Measurements from ENCODE around the gene ZFR.
A peak's percentile ranks its signal among the peaks of the same experiment; 100 is the strongest.
"Not testable (repeated sequence)": the region's sequence is repeated elsewhere in the genome, so short reads cannot be mapped to it uniquely, and the experiment has no call there.

The ZFR gene

DNA sequence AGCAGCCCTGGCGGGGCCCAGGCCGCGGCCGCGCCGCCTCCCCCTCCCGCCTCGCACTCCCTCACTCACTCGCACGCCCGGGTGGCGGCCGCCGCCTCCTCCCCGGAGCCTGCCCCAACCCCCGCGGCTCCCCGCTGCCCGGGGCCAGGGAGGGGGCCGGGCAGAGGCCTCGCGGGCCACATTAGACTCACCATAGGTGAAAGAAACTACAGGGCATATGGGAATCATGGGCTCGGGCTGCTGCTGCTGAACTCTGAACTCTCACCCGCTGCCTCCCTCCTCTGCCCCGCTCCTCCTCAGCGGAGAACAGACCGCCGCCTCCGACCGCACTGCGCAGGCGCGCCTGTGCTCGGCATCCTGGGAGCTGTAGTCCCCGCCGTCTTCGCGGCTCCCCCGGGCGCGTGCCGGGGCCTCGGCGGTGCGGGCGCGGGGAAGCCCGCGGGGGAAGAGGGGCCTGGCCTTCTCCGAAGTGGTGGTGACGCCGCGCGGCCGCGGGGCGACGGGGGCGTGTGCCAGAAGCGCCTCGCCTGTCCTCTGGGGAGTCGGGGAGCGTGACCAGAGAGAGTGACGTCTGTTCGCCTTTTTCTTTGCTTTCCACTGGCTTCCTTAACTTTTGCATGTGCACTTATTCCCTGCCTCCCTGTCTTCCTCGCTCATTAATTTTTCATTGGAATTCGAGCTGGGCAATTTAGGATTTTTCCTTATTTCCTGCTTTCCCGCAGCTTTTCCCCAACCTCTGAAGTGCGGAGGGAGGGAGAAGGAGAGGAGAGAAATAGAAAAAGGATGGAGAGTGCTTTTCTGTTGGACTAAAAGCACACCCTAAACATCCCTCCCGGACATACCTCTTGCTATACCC, at the start of gene ZFR:
Gene ZFR (minus strand): TSS at position 310 of the 856 bp plus-strand sequence. CDS start 82 bp downstream, at position 228.
- DNase-seq, result peak; percentile 85 to 93 (median 90)

DNA sequence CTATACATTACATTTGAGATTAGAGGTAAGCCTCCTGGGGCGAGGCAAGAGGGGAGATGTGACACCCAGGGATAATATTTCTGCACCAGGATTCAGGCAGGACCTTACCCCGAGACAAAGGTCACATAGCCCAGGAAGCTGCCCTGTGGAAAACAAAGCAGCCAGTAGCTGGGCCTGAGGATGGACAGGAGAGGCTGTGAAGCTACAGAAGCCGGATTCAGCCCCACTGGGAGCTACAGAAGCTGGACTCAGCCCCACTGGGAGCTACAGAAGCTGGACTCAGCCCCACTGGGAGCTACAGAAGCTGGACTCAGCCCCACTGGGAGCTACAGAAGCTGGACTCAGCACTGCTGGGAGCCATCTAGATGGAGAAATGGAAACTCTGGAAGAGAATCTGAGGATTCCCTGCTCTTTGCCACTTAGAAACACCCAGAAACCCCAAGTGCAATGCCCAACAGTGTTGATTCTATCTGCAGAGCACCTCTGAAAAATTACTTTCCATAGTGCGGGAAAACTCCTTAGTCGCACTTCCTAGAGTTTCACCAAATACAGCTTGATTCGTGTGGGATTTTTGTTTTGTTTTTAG, 46.5 kb upstream of the ZFR start:
- no peak for DNase-seq

DNA sequence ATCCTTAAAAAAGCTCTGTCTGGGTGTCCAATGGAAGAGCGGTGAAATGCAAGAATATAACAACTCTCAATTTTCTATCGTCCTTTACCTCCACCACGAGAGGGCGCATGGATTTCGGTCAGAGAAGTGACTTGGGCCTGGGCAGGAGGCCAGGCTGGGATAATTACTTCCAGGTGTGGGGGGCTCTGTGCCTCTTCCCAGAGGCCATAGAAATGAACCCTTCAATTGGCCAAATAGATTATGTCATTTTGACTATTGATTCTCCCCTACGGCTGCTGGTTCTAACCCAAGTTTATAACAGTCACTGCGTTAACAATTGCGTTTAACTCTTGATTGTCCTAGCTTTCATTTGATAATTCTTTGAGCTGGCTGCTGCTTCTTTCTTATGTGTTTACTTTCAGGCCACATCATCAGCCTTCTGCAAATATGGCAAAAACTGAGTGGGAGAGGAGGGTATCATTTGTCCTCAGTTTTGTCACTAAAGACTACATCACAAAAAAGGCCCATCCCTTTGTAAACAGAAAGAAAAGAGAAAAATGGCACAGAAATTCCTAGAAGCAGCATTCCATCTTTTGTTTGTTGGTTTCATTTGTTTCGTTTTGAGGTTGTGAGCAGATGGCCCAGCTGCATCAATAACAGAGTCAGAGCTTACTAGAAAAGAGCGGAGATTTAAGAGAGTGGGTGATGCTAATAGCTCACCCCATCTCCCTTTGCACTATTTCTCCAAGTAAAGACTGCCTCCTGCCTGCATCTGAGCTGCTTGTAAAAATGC, 45.4 kb upstream of the ZFR start:
- DNase-seq, result peak; percentile 8 to 71 (median 54)

DNA sequence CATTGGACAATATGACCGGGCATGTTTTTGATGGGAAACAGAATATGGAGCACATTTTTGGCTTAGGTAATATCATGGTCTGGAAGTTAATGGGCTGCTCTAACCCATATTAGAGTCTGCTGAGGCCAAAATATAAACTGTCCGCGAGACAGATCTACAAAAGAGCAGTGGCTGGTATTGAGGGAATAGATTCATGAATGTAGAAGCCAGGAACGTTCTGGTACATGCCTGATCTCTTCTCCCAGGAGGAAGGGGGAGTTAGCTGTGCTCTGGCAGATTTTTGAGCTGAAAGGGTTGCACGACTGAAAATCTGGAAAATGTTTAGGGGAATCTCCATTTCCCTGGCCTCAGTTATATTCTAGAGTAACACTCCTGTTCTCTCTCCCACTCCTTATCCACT, 42.9 kb upstream of the ZFR start:
- DNase-seq, result no peak

DNA sequence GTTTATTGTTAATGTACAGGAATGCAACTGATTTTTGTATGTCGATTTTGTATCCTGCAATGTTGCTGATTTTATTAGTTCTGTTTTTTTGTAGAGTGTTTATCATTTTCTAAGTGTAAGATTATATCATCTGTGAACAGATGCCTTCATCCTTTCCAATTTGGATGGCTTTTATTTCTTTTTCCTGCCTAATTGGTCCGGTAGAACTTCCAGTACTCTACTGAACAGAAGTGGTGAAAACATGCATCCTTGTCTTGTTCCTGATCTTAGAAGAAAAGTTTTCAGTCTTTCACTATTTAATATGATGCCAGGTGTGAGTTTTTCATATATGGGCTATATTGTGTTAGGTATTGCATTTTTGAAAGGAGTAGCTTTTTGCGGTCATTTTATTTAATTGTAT, 42.5 kb upstream of the ZFR start:
- no peak for DNase-seq

DNA sequence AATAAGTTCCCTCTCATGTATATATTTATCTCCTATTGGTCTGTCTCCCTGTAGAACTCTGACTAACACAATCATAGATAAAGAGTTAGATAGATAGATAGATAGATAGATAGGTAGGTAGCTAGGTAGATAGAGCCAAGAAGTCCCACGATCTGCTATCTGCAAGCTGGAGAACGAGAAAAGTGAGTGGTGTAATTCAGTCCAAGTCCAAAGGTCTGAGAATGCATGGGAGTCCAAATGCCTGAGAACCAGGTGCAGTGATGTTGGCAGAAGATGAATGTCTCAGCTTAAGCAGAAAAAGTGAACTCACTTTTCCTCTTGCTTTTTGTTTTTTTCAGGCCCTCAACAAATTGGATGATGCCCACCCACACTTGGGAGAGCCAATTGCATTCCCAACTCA, 37.7 kb upstream of the ZFR start:
- DNase-seq, result no peak

DNA sequence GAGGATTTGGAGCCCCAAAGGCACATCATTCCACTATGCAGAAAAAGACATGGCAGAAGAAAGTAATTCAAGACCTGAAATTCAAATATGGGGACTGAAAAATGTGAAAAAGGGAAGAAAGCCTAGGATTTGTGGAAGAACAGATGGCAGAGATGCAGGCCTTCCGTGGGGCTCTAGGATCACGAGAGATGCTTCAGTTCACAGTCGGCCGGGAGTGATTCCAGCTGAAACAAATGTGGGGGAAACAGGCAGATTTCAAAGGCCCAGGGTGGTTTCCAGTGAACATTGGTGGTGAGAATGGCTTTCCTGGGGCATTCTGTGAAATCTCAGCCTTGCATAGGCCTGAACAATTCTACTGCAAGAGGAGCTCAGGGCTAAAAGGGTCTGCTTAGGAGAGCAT, 34.6 kb upstream of the ZFR start:
- no peak for DNase-seq

DNA sequence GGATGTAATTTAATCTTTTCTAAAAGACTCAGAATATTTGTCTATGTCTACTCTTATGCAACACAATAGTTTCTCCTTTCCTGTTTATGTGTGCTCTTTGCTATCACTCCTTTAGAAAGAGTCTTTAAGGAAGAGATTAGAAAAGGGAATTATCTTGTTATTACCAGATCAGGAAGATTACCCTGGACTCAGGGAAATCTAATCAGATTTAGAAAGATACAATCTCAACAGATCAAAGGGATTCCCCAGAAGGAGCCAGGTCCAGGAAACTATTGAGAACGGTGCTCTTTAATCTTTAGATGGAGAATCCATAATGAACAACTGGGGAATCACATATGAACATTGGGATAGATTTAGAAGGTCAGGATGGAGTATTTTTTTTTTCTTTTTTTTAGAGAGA, 32.4 kb upstream of the ZFR start:
- DNase-seq, result no peak

DNA sequence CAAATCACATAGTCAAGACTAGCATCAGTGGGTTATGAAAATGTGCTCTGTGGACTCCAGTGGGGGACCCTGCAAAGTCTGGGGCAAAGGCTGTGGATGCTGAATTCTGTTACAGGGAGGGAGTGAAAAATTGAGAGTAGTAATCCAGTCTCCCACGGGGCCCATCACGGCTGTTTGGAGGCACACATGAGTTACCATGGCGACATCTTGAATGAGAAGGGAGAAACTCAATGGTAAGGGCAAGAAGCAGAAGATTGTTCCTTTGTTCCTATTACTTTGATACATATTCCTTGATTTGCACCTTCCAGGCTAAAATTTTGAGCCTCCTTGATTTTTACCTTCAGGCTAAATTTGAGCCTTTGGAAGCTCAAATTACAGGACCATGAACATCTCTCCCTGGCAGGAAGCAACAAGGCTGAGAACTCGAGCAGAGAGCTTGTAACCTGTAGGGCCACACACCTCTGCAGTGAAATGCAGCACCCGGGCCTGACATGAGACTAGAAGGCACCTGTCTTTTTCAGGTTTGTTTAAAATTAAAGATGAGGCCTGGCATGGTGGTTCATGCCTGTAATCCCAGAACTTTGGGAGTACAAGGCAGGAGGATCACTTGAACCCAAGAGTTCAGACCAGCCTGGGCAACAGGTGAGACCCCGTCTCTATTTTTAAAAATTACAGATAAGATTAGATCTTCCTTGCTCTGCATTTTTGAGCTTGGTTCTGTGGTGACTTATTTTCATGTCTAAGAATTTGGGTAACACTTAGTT, 31.0 kb upstream of the ZFR start:
- DNase-seq, result no peak

DNA sequence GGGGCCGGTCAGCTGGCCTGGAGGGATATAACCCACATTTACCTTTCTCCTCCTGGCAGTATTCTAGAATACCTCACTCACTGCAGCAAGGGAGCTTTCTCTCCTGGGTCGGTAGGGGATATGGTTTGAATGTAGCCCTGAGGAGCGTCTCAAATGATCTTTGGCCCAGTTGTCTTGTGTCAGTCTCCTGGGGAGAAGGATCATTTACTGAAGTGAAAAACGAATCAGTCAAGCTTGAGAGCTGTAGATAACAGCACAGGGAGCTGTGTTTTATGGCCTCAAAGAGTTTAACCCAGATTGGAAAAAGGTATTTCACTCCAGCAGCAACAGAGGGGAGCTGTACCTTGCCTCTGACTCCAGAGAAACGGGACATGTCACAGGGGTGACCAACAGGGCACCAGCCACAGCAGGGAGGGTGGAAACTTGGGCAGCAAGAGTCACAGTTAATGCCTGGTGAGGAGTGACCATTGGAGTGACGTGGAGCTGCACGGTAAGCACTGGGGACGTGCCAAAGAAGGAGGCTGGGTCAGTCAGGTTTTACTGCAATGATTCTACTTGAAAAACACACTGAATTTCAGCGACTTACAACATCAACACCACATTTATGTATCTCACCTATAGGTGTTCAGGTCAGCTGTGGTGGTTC, 29.8 kb upstream of the ZFR start:
- DNase-seq, result no peak

DNA sequence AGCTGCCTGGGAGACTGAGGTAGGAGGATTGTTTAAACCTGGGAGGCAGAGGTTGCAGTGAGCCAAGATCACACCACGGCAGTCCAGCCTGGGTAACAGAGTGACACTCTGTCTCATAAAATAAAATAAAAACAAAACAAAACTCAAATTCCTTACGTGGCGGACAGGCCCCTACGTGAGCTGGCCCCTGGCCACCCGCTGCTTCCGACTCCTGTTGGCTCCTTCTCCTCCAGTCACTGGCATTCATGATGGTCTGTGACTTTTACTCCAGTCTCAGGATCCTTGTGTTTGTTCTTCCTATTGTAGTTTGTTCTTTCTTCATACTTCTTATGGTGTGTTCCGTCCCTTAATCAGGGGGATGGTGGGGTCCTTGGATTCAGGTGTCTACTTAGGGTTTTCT, 28.5 kb upstream of the ZFR start:
- DNase-seq, result no peak

DNA sequence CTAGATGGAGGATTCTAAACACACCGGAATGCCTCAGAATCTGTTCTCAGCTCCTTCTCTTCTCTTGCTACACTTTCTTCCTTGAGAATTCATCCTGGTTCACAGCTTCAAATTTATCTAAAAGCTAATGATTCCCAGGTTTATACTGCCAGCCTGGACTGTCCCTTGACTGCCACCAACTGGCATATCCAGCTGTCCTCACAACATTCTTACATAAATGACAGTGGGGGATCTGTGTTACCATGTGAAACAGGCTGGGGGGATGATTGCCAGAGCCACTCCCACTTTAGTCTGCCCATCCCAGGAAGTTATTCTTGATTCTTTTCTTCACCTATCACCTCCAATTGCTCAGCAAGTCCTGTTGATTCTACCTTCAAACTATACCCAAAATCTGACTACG, 27.2 kb upstream of the ZFR start:
- DNase-seq, result no peak

DNA sequence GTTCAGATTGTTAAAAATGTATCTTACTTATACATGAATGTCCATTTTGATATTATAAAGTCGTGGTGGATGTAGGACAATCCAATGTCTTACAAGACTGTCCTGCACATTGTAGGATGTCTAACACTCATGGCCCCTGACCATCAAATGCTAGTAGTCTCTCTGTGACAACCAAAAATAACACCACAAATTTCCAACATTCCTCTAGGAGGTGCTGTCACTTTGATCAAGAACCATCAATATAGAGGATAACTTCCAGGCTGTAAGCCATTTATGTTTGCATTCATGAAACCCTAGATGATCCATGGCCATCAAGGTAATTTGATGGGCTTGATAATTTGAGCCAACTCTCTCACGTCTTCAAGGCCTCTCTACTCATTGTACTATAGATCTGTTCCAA, 20.5 kb upstream of the ZFR start:
- no peak for DNase-seq

DNA sequence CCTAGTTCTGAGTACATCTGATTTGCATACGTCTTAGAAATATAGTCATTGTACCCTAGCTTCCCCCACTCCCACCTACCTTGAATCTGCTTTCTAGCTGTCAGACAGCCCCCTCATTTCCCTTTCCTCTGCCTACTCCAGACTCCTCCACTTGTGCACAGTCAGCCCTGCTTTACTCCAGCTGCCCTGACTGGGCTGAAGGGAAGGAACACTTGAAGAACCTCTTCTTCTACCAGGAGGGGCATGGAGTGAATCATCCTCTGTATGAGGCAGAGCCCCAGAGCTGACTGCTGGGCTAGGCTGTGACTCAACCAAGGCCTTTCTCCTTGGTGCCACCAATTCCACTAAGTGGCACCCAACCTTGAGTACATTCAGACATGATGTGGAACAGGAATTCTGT, 18.1 kb upstream of the ZFR start:
- no peak for DNase-seq

DNA sequence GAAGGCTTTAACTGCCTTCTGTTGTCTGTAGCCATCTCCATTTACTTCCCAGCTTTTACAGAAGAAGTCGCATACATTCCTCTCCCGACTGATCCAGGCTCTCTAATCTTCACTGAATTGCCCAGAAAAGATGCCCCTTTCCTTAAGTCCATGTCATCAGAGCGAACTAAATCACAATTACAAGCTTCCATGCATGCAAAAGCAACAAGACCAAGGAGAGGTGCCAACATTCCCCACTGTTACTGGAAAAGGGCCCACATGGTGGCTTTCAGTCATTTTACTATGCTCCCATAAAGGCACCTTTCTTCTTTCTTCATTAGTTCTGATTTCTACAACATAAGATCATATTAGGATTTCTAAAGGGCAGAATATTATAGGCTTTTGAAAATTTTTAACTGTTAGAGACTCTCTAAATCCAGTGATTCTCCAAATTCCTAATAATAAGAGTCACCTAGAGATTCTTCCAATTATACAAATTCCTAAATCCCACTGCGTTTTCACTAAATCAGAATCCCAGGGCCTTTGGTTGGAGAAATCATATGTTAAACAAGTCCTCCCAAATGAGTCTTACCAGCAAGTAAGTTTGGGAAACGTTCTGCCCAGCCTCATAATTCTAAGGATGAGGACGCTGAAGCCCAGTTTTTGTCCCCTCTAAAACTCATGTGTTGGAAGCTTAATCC, 17.0 kb upstream of the ZFR start:
- no peak for DNase-seq

DNA sequence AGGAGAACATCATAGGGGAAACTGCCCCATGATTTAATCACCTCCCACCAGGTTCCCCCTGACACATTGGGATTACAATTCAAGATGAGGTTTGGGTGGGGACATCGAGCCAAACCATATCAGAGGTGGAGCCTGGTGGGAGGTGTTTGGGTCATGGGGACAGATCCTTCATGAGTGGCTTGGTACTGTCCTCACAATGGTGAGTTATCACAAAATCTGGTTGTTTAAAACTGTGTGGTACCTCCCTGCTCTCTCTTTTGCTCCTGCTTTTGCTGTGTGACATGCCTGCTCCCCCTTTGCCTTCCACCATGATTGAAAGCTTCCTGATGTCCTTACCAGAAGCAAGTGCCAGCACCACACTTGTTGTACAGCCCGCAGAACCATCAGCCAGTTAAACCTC, 16.2 kb upstream of the ZFR start:
- DNase-seq, result no peak

DNA sequence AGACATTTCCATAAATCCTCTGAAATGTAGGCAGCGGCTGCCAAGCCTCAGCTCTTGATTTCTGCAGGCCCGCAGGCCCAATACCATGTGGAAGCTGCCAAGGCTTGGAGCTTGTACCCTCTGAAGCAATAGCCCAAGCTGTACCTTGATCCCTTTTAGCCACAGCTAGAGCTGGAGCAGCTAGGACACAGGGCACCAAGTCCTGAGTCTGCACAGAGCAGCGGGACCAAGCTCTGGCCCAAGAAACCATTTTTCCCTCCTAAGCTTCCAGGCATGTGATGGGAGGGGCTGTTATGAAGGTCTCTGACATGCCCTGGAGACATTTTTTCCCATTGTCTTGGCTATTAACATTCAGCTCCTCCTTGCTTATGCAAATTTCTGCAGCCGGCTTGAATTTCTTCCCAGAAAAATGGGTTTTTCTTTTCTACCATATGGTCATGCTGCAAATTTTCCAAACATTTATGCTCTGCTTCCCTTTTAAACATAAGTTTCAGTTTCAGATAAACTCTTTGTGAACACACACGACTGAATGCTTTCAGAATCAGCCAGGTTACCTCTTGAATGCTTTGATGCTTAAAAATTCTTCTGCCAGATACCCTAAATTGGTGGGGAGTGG, 14.4 kb upstream of the ZFR start:
- no peak for DNase-seq

DNA sequence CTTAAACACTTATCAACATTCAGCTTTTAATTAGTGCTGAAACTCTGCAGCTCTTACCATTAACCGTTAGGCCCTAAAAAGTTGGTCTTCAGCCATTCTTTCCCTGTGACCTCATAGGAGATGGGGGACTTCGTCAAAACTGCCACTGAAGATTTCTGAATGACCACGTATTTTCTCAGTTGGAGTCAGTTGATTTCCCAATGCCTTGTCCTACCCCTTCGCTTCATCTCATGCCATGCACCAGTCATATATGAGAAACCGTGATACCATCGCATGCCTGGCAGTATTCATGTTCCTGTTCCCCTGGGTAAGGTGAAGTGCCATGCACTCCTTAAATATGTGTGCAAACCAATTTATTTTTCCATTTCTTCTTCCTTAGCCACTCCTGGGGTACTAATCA, 10.8 kb upstream of the ZFR start:
- DNase-seq, result no peak

DNA sequence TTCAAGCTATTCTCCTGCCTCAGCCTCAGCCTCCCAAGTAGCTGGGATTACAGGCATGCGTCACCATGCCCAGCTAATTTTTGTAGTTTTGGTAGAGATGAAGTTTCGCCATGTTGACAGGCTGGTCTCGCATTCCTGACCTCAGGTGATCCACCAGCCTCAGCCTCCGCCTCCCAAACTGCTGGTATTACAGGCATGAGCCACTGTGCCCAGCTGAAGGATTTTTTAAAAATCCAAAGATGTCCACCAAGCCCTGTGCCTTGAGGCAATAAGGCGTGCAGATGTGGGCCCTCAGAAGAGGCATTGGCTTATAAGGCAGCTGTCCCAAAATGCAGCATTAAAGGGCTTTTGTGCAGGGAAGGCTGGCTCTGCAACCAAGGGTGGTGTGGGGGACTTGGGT, 10.3 kb upstream of the ZFR start:
- no peak for DNase-seq

DNA sequence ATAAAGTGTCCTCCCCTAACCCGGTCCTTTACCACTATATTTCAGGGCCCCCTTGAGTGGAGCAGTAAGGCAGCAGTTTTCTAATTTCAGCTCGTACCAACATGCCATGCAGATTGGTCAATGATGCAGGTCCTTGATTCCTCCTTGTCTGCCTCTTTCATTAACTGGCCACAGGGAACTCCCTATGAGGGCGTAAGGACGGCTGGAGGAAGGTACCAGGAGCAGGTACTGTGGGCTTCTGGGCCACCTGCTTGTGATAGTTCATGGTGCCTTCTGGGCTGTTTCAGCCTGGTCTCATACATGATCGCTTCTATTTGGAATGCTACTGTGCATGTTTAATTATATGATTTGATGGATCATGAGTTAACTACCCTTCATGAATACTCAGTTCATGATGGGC, 9.4 kb upstream of the ZFR start:
- DNase-seq, result no peak

DNA sequence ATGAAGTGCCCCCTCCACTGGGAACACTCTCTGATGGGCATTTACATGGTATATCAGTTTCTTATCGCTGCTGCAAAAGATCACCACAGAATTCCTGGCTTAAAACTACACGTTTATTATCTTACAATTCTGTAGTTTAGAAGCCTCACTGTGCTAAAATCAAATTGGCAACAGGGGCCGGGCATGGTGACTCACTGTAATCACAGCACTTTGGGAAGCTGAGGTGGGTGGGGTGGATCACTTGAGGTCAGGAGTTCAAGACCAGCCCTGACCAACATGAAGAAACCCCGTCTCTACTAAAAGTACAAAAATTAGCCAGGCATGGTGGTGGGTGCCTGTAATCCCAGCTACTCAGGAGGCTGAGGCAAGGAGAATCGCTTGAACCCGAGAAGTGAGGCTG, 7.8 kb upstream of the ZFR start:
- not testable (repeated sequence) for DNase-seq

DNA sequence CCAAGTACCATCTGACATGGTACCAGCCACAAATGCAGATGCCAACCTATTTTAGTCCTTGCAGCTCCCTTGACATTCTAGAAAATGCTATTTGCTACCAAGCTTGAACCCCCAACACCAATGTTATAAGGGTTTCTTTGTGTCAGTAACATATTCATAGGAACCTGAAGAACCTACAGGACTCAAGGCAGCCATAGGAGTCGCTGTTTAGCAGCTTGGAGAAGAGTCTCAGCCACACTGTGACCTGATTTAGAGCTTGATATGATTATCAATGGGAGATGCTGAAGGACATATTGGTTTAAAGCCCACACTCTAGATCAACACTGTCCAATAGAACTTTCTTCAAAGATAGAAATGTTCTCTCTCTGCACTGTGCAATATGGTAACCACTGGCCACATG, 6.4 kb upstream of the ZFR start:
- no peak for DNase-seq

Measured in stimulated activated naive CD4-positive, alpha-beta T cell (primary cell).